Omental fat pad (tissue), 4 donors: ENCODE measurements around the gene CACNA1D. TPM values are rescaled to one million over a fixed set of nuclear protein-coding genes. Genes with fewer than 3 reads are reported as not detected.
"Not testable (repeated sequence)": the region's sequence is repeated elsewhere in the genome, so short reads cannot be mapped to it uniquely, and the experiment has no call there.

Experiments
- ATAC-seq: fragments of 150-250 bp; one replicate; pipeline ENCODE4 v1.9.1; 2016; ENCODE audit warnings: mild to moderate bottlenecking, moderate library complexity; ENCODE audit not compliant: low FRiP score
- DNase-seq: peaks from one replicate; pipeline ENCODE4 v3.0.0-alpha.2; 2019; ENCODE audit warnings: low spot score
- total RNA-seq, 4 donors: library from RNA; depleted of rRNA; stranded (reverse); fragments of >200 nt; gene quantifications; one replicate each; pipeline ENCODE4 v1.1.0, GENCODE V29; 2016
- TF ChIP-seq, protein P1 (sequence below), 3 donors: fragments of 450-650 bp; IDR thresholded peaks; one replicate each; pipeline ENCODE4 v1.5.1; 2016 to 2017; ENCODE audit warnings: antibody characterized with exemption in 3 of 3, mild to moderate bottlenecking in 3 of 3, moderate library complexity in 2 of 3

Gene CACNA1D
- total RNA-seq, 4 donors from 2014 or later: 0.24 to 1.8 (median 0.74) TPM

DNA sequence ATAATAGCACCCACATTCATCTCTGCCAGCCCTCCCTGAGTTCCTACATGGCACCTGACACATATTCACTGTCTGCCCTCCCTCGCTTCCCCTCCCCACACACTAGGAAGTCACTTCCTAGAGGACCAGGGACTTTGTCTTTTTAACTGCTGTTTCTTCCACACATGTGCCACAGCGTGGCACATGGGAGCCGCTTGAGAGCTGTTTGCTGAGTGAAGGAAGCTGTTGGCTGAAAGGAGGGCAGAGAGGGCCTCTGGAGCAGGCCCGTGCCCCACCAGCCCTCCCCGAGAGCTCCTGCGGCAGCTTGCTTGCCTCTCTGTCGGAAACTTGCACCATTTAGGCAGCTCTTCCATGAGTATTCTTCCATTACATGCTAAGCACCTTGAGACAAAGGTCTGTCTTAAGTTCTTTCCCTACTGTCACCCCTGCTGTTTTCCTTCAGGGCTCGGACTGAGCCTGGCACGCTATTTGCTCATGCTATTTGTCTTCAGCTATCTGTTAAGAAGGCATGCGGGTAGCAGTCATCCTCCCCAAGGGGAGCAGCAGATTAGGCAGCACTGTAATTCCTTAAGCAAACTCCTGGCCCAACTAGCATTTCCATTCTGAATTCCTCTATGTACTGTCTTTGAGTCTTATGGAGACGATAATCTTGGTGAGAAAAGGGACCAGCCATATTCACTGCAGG is 72.2 kb downstream of the CACNA1D start:
- TF ChIP-seq, protein P1, sequence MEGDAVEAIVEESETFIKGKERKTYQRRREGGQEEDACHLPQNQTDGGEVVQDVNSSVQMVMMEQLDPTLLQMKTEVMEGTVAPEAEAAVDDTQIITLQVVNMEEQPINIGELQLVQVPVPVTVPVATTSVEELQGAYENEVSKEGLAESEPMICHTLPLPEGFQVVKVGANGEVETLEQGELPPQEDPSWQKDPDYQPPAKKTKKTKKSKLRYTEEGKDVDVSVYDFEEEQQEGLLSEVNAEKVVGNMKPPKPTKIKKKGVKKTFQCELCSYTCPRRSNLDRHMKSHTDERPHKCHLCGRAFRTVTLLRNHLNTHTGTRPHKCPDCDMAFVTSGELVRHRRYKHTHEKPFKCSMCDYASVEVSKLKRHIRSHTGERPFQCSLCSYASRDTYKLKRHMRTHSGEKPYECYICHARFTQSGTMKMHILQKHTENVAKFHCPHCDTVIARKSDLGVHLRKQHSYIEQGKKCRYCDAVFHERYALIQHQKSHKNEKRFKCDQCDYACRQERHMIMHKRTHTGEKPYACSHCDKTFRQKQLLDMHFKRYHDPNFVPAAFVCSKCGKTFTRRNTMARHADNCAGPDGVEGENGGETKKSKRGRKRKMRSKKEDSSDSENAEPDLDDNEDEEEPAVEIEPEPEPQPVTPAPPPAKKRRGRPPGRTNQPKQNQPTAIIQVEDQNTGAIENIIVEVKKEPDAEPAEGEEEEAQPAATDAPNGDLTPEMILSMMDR (IDR thresholded peaks at IDR 0.05): no peak
- DNase-seq (no peak), ATAC-seq (no peak)

DNA sequence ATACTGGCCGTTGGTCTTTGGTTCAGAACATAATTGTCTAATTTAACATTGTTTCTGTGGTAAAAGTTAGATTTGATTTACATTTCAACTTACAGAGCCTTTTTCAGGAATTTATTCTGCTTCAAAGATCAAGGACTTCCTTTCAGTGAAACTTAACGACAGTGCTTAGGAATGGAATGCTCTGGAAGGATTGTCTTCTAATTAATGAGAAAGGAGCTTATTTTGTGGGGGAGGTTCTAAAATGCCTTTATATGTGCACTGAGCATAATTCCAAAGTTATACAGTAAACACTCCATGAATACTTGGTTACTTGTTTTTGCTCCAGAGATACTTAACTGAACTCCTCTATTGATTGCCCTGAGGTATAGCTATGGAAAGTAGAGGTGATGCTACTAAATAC is 75.7 kb downstream of the CACNA1D start:
- TF ChIP-seq, protein P1 (IDR thresholded peaks at IDR 0.05): no peak
- ATAC-seq (no peak), DNase-seq (no peak)

DNA sequence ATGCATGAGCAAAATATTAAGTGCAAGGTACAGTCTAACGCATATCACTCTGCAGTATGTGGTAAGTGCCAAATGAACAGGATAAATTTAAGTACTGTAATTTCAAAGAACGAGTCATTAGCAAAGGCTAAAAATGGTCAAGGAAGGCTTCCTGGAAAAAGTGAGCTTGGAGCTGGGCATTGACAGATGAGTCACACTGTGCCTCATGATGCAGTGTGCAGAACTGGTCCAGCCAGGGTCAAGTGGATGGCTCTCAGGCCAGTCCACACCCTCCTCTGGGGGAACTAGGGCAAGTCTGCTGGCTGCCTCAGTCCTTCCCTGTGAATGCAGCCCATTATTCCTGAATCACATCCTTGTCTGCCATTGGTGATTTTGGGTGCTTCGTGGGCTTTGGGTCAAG is 76.3 kb downstream of the CACNA1D start:
- DNase-seq (no peak), ATAC-seq (no peak)
- TF ChIP-seq, protein P1 (IDR thresholded peaks at IDR 0.05): no peak

DNA sequence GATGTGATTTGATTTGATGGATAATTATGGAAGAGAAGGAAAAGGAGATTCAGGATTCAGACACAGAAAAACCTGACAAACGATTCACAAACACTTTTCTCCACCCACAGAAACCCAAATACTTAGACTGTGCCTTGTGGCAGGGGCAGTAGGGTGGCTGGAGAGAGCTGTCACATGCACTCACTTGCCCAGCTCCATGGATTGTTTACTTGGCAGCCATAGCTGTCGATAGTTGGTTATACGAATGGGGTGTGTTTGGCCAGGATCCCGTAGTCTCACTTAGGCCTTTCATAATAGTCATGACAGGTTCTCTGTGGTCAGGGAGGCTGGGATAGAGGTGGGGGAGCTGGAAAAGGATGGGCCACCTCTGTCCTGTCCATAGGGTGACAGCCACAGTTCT is 76.9 kb downstream of the CACNA1D start:
- no peak for DNase-seq
- TF ChIP-seq, protein P1 (IDR thresholded peaks at IDR 0.05): no peak
- ATAC-seq: no peak

DNA sequence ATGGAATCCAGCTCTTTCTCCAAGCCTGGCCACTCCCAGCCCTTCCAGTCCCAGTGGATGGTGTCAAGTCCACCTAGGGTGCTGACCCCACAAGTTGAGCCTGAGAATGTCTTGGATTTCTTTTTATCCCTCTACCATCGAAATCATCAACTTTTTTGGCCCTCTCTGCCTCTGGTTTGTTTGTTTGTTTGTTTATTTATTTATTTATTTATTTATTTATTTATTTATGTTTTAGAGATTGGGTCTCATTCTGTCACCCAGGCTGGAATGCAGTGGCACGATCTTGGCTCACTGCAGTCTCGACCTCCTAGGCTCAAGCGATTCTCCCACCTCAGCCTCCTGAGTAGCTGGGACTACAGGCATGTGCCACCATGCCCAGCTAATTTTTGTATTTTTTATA is 77.8 kb downstream of the CACNA1D start:
- ATAC-seq, DNase-seq: not testable (repeated sequence)

DNA sequence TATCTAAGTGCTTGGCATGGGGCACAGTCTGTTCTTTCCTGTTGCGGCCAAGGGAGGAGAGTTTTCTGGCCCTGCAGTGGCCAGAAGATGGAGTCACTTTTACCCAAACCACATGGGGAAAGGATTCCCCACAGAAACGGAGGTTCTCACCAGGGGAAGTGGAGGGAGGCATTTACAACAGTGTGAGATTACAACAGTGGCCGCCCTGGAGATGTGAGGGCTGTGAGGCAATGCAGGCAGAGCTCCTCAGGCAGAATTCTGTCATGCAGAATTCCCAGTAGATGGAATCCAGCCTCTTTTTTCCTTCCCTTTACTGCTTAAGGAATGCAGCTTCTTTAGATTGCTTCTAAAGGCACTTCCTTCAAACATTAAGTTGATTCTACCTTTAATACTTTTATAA is 83.1 kb downstream of the CACNA1D start:
- DNase-seq (no peak), ATAC-seq (peak; percentile 66)
- TF ChIP-seq, protein P1 (IDR thresholded peaks at IDR 0.05): no peak

DNA sequence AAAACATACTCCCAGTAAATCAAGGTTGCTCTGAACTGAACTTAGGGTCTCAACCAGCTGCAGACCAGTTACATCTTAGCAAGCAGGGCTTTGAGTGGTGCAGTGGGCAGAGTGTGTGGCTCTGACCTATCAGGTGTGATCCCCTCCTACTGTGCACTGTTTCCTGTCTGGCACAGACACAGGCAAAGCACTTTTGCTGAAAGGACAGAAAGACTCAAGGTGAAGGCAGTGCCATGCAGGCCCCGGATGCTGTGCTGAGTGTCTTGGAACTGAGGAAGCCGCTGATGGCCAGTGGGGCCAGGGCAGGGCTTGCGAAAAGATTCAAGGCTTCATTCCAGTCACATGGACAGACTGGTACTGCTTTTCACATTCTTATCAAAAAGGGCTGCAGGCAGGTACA is 85.2 kb downstream of the CACNA1D start:
- TF ChIP-seq, protein P1 (IDR thresholded peaks at IDR 0.05): no peak
- DNase-seq (no peak), ATAC-seq (no peak)
